GM19025 (cell line): ENCODE measurements around the gene CDH6.

Experiments
- ATAC-seq: cut with Tn5 transposase; IDR thresholded peaks from one replicate; pipeline ENCODE4 v1.9.1; 2021; ENCODE audit warnings: mild to moderate bottlenecking, low read depth, moderate library complexity; ENCODE audit not compliant: unreplicated experiment

CDH6 gene

DNA sequence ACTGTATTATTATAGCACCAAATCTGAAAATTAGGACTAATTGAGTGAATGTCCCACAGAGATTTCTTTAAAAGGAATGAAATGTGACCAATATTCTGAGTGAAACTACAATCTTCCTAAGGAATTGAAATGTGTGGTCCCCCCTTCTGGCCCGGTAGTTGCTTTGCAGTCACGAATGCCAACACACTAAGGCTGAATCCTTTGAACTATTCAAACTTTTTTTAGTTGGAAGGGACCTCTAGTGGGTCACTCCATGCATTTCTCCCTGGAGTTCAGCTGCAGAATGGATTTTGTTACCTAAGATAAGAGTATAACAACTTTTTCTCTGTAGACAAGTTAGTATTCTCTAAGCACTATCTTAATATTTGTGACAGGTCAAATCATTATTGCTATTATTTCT is 2.8 kb downstream of the CDH6 start:
- ATAC-seq: no peak

- ATAC-seq: no peak
Measured at GRCh38 chr5:31197183-31197582, 3.7 kb downstream of the CDH6 start.

- no peak for ATAC-seq
Measured at GRCh38 chr5:31204958-31205357, 11.5 kb downstream of the CDH6 start.

DNA sequence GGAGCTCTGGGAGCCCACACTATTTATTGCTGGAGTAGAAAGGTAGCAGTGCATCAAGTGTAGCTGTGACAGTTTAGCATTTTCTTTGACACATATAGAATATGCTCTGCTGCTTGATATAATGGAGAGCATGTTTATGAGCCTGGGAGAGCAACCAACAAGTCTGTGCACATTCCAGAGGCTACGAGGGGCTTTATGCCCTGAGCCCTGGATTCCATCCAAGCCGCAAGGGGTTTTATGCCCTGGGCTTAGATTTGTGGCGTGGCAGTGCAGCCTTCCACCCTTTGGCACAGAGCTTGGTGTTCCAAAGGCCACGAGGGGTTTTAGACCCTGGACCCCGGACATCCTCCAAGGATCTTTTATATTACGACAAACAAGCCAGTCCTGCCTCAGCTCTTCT is 14.6 kb downstream of the CDH6 start:
- ATAC-seq: no peak

- ATAC-seq: no peak
Measured at GRCh38 chr5:31209334-31209733, 15.8 kb downstream of the CDH6 start.

DNA sequence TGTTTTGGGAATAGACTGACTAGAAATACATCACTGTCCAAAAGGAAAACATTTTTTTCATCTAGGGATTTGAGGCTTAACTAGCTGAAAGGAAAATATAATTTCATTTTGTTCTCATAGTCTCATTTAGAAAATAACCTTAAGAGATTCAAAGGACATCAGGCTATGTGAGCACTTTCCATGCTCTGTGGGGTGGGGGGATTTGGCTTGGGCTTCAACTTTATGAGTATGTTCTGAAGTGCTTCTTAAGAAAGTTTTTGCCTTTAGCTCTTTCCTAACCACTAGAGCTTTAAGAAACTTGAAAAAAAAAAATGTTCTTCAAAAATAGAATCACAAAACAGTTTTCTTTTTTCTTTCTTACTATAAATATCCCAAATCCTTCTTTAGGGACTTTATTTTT is 17.6 kb downstream of the CDH6 start:
- no peak for ATAC-seq

- no peak for ATAC-seq
Measured at GRCh38 chr5:31213257-31213656, 19.8 kb downstream of the CDH6 start.

DNA sequence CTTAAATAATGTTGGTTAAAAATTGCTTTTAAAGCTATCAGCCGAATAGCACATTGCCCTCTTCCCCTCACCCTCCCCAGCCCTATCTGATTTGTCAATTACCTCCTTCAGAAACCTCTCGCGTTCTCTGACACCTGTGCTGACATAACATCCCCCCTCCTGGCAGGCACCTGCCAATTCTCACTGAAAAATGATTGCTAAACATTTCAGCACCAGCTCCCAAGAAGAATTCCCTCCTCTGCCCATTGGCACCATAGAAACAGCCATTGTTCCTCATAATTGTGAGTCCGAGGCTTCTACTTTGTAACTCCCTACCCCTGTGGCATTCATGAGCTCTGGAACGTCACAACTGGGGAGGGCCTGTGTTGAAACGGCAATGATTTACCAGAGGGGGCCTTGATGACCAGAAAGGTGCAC is 20.2 kb downstream of the CDH6 start:
- no peak for ATAC-seq

DNA sequence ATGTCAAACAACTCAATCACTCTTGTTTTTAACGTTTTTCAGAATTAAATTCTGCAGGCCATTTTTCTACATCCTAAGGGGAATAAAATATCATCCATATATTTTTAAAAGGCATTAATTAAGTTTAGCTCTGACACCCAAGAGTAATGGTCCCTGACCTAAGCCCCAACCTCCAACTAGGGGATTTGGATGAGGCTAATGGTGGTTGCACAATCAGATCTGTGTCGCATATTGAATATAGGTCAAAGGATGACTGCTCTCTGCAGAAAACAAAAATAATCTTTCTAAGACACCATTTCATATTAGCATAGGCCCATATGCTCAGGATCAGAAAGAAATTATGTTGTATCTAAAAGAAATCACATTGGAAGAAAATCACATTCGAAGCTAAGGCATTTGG is 20.7 kb downstream of the CDH6 start:
- no peak for ATAC-seq

- ATAC-seq: no peak
Measured at GRCh38 chr5:31215236-31215635, 21.8 kb downstream of the CDH6 start.

DNA sequence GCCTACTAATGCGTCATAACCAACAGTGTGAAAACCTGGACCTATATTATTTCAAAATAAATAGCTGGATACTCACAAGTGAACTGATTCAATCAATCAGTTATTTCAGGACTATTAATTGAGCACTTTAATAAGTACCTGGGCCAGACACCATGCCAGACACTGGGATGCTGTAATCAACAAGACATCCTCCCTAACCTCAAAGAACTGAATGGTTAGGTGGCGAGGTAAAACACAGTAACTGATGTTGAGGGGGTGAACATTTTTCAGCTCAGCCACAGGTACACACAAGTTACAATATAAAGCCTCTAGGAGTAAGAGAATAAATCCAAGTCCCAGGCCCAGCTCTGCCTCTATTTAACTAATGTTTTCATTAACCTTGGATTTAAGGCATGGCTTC is 24.0 kb downstream of the CDH6 start:
- ATAC-seq: no peak

DNA sequence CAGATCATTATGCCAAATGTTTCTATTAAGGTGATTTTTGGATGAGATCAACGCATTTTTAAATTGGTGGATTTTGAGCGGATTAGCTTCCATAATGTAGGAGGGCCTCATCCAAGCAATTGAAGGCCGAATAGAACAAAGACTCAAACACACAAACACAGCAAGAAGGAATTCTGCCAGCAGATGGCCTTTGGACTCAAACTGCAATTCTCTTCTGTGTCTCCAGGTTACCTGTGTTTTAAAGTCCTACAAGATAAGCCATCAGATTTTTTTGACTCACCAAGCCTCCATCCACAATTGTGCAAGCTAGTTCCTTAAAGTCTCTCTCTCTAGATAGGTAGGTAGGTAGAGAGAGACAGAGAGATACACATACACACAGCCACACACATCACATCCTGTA is 25.5 kb downstream of the CDH6 start:
- no peak for ATAC-seq

DNA sequence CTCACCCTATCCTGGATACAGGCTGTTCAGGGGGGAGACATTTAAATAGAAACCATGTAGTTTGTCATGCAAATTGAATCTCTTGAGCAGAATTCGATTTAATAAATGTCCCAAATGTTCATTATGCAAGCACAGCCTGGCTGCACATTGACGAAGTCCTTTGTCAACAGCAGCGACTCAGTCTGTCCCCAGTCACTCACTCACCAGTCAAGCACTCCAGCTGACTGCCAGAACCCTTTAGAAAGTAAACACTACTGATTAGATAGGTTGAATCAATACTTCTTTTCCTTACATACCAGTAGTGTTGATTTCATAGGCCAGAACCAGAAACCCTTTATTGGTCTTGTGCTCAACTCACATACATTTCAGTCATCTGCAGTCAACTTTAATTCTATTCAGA is 27.5 kb downstream of the CDH6 start:
- ATAC-seq: no peak

GRCh38 chr5:31225118-31225517 is 31.6 kb downstream of the CDH6 start:
- ATAC-seq: no peak

DNA sequence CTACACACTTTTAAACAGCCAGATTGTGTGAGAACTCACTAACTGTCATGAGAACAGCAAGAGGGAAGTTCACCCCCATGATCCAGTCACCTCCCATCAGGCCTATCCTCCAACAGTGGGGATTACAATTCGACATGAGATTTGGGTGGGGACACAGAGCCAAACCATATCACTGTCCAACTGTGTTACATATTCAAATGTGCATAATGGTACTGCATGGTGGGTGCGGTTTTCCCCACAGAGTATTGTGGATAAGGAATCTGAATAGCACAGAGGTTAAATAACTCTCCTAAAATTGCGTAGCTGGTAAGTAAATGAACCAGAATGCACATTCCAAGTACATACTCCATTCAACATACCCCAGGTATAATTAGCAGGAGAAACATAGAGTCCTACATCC is 32.1 kb downstream of the CDH6 start:
- no peak for ATAC-seq

DNA sequence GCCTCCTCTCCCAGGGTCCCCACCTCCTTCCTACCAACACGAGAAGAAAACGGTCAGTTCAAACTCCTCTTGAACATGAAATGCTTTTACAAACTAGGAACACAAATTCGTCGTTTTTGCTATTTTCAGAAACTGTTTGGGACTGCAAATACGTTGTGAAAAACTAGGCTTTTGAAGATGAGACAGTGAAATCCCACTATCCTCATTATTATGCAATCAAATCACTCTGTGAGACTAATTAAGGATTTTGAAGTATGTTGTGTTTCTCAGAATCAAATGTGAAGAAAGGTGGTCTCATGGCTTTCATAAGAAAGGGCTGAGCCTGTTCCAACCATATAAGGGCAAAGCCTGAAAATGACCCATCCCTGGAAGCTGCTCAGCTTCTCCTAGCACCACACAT is 33.2 kb downstream of the CDH6 start:
- no peak for ATAC-seq

GRCh38 chr5:31229266-31229665 is 35.8 kb downstream of the CDH6 start:
- ATAC-seq: no peak

DNA sequence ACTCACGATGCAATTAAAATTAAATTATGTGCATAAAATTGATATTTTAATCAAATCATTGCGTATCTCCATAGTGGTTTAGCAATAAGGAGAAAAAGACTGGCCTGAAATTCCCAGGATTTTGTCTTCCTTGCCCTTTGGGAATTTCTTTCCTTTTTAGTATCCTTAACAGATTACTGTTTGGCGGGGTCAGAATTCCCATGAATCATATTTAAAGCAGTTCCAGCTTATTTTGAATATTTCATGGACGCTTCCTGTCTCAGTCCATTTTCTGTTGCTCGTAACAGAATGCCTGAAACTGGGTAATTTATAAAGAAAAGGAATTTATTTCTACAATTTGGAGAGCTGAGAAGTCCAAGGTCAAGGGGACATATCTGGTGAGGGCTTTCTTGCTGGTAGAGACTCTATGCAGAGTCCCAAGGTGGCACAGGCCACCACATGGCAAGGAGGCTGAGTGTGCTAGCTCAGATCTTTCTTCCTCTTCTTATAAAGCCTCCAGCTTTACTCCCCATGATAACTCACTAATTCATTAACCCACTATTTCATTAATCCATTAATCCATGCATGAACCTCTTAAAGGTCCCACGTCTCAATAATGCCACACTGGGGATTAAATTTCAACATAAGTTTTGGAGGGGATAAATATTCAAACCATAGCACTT is 37.8 kb downstream of the CDH6 start:
- ATAC-seq: no peak

- no peak for ATAC-seq
Measured at GRCh38 chr5:31232273-31232888, 38.9 kb downstream of the CDH6 start.

GRCh38 chr5:31235381-31235780 is 41.9 kb downstream of the CDH6 start:
- ATAC-seq: no peak

DNA sequence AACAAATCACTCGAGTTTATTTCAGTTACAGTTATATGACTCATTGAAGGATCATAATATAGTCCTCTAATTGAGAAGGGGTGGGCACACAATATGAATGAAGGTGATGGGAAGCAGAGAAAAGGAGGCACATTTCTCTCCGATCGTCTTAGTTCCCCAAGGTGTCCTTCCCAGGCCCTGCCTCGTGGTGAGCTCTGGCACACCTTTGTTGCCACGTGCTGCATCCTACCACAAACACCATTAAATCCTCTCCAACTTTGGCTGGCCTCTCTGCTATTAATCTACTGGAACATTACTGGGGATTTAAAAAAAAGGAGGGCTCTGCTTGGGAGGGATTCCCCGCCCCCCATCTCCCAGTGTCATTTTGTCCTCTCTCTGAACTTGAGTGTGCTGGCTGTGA is 42.9 kb downstream of the CDH6 start:
- no peak for ATAC-seq

- no peak for ATAC-seq
Measured at GRCh38 chr5:31237174-31237573, 43.7 kb downstream of the CDH6 start.

- ATAC-seq: no peak
Measured at GRCh38 chr5:31238497-31238896, 45.0 kb downstream of the CDH6 start.
